ENCODE data around the gene ATP23. TPM values are rescaled to one million over a fixed set of nuclear protein-coding genes. Genes with fewer than 3 reads are reported as not detected.

Gene ATP23
- total and polyA plus RNA-seq, 10 of the 15 experiments (the other 5 are each of a cell fraction or from before 2014, with no cell fraction given) = 1.6 to 28.1 (median 15.1) TPM

DNA sequence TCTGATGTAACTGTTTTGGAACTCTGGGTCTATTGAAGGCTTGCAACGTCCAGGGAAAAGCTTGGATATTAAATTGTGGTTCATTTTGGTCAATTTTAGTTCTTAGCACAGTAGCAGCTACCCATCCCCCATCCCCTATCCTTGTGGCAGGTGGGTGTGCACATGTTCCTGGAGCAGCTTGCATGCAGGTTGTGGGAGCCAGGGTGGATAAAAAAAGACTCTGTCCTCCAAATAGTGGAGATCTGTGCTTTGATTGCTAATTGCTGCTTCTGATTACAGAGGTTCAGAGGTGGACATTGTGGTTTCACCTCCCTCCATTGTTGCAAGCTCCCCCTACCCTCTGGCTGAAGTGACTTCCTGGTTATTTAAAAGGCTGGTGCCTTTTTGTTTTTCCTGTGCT is 23.1 kb downstream of the ATP23 start (continued):
- TF ChIP-seq, protein P1, sequence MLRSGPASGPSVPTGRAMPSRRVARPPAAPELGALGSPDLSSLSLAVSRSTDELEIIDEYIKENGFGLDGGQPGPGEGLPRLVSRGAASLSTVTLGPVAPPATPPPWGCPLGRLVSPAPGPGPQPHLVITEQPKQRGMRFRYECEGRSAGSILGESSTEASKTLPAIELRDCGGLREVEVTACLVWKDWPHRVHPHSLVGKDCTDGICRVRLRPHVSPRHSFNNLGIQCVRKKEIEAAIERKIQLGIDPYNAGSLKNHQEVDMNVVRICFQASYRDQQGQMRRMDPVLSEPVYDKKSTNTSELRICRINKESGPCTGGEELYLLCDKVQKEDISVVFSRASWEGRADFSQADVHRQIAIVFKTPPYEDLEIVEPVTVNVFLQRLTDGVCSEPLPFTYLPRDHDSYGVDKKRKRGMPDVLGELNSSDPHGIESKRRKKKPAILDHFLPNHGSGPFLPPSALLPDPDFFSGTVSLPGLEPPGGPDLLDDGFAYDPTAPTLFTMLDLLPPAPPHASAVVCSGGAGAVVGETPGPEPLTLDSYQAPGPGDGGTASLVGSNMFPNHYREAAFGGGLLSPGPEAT (IDR thresholded peaks at IDR 0.05; ENCODE audit: low read depth) = no peak
- TF ChIP-seq, protein P2, sequence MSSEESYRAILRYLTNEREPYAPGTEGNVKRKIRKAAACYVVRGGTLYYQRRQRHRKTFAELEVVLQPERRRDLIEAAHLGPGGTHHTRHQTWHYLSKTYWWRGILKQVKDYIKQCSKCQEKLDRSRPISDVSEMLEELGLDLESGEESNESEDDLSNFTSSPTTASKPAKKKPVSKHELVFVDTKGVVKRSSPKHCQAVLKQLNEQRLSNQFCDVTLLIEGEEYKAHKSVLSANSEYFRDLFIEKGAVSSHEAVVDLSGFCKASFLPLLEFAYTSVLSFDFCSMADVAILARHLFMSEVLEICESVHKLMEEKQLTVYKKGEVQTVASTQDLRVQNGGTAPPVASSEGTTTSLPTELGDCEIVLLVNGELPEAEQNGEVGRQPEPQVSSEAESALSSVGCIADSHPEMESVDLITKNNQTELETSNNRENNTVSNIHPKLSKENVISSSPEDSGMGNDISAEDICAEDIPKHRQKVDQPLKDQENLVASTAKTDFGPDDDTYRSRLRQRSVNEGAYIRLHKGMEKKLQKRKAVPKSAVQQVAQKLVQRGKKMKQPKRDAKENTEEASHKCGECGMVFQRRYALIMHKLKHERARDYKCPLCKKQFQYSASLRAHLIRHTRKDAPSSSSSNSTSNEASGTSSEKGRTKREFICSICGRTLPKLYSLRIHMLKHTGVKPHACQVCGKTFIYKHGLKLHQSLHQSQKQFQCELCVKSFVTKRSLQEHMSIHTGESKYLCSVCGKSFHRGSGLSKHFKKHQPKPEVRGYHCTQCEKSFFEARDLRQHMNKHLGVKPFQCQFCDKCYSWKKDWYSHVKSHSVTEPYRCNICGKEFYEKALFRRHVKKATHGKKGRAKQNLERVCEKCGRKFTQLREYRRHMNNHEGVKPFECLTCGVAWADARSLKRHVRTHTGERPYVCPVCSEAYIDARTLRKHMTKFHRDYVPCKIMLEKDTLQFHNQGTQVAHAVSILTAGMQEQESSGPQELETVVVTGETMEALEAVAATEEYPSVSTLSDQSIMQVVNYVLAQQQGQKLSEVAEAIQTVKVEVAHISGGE (CRISPR knock-in tag; IDR thresholded peaks at IDR 0.05) = no peak
- TF ChIP-seq NR2C2 (IDR thresholded peaks at IDR 0.05; ENCODE audit: borderline replicate concordance, control insufficient read depth, insufficient read length, low read depth) (no peak), MTA2 (IDR thresholded peaks at IDR 0.05; ENCODE audit: low read depth) (no peak), NBN (IDR thresholded peaks at IDR 0.05) (no peak)
- TF ChIP-seq, protein P3, sequence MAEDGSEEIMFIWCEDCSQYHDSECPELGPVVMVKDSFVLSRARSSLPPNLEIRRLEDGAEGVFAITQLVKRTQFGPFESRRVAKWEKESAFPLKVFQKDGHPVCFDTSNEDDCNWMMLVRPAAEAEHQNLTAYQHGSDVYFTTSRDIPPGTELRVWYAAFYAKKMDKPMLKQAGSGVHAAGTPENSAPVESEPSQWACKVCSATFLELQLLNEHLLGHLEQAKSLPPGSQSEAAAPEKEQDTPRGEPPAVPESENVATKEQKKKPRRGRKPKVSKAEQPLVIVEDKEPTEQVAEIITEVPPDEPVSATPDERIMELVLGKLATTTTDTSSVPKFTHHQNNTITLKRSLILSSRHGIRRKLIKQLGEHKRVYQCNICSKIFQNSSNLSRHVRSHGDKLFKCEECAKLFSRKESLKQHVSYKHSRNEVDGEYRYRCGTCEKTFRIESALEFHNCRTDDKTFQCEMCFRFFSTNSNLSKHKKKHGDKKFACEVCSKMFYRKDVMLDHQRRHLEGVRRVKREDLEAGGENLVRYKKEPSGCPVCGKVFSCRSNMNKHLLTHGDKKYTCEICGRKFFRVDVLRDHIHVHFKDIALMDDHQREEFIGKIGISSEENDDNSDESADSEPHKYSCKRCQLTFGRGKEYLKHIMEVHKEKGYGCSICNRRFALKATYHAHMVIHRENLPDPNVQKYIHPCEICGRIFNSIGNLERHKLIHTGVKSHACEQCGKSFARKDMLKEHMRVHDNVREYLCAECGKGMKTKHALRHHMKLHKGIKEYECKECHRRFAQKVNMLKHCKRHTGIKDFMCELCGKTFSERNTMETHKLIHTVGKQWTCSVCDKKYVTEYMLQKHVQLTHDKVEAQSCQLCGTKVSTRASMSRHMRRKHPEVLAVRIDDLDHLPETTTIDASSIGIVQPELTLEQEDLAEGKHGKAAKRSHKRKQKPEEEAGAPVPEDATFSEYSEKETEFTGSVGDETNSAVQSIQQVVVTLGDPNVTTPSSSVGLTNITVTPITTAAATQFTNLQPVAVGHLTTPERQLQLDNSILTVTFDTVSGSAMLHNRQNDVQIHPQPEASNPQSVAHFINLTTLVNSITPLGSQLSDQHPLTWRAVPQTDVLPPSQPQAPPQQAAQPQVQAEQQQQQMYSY (CRISPR knock-in tag; IDR thresholded peaks at IDR 0.05) = no peak
